Activated CD4-positive, alpha-beta T cell treated with anti-CD3 and anti-CD28 coated beads, Interleukin-2, amount 50 U/mL, for 16 hours (primary cell): ENCODE data around the gene FMNL2.

ENCODE experiments used
- DNase-seq: peaks from one replicate; pipeline ENCODE4 v3.0.0-alpha.2; 2020

FMNL2 gene

DNA sequence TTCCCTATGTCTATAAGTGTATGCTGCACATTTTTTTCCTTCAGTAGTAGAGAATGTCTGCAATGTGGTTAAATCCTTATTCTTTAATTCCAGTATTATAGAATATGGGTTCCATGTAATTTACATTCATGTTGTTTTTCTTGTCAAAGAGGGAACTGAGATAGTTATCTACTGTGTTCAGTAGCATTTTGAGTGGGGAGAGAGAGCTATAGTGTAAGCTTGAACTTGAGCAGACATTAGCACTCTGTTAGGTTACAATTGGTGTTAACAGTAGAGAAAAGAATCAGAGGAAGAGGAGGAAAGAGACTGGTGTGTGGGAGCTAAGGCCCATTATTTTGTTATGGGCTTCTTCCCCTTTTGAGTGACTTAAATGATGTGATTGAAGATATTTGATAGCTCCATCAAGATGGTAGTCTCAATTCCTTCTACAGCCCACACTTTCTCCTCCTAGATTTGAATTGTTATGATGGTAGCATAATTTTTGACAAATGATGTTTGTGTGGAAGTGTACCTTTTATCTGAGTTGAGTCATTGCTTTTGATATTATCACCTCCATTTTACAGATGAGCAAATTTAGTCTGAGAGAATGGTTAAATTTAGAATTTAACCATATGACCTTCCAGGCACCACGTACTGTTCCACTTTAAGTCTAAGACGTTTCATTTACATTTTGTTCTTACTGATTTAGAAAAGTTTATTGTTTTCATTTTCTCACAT is 71.3 kb downstream of the FMNL2 start:
- no peak for DNase-seq

DNA sequence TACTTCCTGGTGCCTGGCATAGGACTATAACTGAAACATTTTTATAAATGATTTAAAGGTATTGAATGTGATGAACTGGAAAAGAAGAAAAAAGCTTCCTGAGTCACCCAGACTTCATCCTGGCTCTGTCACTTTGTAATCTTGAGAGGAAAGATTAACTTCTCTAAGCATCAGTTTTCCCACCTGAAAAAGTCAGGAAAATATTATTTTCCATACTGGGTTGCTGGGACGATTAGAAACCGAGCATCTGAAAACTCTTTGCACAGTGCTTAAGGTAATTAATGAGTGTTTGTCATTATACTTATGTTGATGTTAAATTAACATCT is 71.8 kb downstream of the FMNL2 start:
- no peak for DNase-seq

DNA sequence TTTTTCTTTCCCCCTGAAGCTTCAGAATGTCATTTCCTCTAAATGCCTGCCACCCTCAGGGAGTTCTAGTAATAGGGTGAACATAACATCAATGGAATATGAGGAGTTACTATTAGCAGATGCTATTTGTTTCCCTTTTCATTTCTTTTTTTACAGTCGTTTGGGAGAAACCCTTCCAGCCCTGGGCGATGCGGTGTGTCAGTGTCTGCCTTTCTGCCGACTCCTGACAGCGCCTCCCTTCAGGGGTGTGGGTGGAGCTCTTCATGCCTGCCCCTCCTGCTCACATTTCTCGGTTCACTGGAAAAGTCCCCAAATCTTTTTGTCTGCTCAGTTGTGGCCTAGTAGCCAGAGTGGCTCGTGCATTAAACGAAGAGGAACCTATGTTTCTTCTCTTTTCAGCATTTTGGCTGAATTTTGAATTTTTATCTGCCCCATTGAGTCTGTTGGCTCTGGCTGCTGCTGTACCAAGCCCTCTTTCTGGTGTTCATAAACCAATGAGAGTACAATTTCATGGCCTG is 72.3 kb downstream of the FMNL2 start:
- DNase-seq: peak; percentile 56

DNA sequence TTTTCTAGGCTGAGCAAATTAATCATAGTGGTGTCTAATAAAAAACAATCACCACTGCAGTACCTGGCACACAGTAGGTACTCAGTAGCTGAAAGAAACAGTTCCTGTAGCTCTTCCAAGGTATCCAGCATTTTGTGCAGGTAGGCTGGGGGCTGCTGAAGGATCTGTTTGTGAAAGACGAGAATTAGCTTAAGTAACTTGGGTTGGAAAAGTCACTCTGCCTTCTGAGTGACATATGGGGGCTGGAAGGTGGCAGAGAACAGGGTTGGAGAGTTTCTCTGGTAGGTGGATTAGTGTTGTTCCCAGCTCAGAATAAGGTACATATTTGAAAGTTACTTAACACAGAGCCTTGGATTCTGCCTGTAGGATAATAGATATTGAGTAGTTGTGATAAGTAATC is 72.8 kb downstream of the FMNL2 start:
- no peak for DNase-seq

DNA sequence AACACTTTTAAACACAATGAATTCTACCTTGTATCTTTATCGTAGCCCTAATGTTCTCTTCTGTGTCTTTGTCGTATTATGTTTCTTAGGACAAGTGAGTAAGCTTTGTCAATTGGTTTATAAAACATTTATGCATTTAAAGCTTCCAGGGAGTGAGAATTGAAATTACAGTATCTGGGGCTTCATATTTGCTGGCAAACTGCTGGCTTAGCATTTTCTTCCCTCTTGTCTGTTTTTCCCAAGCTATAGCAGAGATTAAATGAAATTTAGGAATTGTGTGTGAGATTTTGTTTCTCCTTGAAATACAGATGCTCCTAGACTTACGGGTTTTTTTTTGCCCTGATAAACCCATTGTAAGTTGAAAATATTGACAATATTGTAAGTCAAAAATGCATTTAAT is 73.3 kb downstream of the FMNL2 start:
- DNase-seq: no peak

DNA sequence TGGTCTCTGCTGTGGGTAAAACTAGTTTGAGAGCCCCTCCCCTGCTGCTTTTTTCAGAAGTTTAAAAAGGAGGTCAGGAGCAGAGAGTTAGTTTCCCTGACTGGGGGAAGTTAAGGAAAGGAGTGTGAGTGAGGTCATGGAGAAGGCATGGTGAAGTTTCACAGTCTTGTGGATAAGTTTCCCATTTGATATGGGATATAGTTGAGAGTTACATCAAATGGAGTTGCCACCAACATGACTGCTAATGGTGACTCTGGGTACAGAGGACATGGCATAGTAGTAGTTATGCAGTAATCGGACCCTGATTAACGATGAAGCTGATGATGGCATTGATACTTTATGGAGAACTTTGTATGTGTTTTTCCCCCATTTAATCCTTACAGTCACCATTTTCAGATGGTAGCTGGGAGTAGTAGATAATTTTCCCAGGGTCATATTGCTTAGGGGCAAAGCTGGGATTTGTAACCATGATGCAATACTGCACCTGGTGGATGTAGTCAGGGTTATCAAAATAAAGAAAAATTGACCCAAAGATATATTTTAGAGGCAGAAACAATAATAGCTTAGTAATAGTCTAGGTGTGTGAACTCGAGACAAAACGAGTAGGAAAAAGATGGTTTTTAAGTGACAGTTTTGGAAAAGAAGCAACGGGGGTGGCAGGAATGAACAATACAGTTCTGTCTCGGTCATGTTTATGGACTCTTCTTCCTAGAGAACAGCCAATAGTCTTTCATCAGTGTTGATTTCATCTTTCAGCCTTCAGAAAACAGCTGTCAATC is 74.6 kb downstream of the FMNL2 start:
- no peak for DNase-seq

DNA sequence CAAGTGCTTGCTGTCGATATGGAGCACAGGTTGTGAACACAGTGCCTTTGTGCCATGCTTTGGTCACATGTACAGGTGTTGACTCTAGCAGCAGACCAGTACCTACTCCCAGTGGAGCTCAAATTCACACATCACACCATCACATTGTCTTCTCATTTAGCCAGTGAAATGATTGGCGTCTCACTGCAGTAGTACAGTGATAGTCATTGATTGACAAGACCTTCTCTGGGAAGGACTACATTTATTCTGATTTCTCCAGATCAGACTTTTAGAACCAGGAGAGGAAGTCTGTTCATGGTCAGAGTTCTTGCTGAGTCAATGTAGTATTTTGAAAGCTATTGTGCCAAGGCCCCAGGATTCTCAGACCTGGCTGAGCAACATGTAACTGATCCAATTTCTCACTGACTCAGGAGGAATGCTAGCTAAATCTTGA is 75.2 kb downstream of the FMNL2 start:
- DNase-seq: no peak

DNA sequence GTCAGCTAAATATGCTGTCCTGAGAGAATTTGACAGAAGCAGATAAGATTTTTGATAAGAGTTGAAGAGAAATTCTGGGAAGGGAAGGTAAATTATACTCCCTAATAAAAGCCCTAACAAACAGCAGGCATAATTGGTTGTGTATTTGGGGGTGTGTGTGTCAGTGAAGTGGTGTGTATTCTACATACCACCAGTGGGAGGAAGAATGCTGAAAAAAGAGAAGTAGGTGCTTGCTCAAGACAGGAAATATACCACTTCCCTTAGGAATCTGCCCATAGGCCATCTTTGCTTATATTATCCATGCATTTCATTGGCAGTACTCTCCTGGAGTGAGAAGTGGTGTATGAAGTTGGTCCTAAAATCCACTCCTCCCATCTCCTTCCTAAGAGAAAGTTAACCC is 76.2 kb downstream of the FMNL2 start:
- no peak for DNase-seq

DNA sequence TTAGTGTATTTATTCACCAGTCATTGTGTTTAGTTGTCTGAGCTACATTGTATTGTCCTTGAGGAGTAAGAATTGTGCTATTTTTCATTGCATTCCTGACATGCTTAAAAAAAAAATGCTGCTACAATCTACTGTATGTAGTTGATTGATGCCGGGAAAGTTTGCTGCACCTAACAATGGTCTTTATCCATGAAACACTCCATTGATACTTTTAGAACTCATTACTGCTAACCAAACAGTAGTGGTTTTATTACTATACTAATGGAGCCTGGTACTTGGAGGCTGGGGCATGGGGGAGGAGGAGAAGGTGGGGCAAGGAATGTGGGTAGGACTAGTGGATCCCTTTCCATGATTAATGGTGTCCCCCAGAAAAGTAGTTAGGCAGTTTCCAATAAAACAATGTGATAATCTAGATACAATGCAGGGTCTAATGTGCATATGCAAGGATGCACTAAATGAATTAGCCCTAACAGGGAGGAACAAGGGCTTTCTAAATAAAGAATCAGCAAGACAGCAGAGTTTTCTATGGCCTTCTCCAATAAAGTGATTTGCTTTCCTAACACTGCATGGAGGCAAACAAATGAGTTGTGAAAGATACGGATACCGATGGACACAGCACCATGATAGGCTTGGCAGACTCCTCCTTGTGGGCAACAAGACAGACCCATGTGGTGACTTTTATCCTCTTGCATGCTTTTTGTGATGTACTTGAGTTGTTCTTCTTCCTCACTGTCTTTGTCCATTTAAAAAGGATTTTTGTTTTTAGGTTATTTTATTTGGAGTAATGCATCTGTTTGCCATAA is 78.5 kb downstream of the FMNL2 start:
- no peak for DNase-seq

DNA sequence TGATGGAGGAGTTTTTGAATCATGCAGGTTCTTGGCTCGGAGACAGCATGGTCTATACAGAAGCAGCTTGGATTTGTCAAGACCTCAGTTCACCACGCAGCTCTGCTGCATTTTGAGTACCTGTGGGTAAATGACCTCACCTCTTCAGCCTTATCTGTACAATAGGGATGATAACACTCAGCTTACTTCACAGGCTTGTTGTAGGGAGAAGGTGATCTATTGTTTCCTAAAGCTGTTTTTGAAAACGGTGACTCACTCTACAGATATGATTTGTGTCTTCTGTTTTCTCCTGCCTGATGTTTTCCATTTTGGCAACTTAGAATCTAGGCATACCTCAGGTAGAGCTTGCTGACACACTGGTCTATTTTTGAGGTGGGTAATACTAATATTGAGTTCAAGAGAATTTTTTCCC is 80.3 kb downstream of the FMNL2 start:
- DNase-seq: peak; percentile 71

DNA sequence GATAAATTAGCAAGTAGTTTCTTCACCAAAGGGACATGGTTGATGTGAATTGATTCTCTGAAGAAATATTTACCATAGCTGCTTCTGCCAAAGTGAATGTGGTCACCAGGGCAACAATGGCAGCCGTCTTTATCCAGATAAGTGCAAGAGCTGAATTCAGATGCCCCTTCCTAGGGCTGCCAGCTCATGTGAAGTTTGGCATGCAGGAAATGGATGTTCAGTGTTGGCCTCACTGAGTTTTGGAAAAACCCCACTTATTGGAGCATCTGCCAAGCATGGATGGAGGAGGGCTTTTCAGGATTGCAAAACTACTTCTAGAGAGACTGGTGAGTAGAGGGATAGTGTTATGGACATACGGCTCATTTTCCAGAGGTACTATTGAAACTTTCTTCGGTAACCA is 80.8 kb downstream of the FMNL2 start:
- no peak for DNase-seq

DNA sequence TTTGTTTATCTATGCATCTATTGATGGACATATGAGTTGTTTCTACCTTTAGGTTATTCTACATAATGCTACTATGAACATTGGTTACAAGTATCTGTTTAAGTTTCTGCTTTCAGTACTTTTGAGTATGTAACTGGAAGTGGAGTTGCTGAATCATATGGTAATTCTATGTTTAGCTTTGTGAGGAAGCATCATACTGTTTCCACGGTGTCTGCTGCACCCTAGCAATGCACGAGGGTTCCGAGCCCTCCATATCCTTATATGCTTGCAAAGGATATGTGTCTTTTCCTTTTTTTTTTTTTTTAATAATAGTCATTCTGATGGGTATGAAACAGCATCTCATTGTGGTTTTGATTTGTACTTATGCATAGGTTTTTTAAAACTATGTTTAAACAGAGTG is 83.7 kb downstream of the FMNL2 start:
- DNase-seq: peak; percentile 54

DNA sequence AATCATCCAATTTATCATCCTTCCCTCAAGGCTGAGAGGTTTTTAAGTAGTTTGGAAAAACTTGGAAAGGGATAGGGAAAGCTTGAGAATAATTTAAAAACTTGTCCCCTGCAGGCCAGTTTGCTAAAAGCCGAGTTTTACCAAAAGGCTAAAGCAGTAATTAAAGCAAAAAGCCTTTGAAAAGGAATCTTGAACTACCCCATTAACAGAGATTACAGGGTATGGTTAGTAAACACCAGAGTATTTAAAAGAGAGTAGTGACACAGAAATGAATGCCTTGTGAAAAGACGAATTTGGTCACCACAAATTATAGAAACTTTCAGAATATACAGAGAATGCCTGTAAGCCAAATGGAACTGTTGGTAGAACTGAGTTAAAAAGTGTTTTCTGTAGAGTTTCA is 85.0 kb downstream of the FMNL2 start:
- DNase-seq: no peak

DNA sequence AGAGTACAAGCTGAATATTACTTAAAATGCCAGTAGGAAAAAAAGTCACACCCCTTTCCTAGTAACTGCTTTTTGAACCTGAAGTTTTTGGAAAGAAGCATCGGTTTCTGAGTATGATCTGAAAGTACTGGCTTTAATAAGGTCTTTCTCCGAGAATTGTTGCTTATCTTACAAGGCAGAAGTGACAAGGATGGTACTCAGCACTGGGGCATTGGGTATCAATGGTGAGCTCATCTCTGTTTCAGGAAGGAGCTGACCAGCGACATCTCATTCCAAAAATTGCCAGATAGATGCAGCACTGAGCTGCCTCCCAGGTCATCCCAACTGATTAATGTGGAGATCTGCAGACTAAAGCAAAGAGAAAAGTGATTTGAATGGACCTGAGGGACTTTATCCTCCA is 85.4 kb downstream of the FMNL2 start:
- peak; percentile 46 for DNase-seq

DNA sequence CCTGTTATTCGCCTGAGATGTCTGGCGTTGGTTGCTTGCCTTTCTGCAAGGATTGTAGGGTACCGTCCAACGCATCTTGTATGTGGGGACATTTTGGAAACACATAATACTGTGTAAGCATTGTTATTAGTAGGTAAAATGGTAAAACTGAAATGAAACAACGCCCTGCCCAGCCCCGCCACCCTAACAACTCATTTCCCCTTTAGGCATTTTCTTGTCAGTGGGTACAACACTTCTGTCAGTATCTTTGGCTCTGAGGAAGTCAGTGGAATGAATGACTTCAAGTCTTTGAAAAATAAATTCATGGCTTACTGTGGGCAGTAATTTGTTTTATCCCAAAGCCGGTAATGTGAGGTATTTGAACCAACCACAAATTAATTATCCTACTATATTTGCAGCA is 86.0 kb downstream of the FMNL2 start:
- no peak for DNase-seq

DNA sequence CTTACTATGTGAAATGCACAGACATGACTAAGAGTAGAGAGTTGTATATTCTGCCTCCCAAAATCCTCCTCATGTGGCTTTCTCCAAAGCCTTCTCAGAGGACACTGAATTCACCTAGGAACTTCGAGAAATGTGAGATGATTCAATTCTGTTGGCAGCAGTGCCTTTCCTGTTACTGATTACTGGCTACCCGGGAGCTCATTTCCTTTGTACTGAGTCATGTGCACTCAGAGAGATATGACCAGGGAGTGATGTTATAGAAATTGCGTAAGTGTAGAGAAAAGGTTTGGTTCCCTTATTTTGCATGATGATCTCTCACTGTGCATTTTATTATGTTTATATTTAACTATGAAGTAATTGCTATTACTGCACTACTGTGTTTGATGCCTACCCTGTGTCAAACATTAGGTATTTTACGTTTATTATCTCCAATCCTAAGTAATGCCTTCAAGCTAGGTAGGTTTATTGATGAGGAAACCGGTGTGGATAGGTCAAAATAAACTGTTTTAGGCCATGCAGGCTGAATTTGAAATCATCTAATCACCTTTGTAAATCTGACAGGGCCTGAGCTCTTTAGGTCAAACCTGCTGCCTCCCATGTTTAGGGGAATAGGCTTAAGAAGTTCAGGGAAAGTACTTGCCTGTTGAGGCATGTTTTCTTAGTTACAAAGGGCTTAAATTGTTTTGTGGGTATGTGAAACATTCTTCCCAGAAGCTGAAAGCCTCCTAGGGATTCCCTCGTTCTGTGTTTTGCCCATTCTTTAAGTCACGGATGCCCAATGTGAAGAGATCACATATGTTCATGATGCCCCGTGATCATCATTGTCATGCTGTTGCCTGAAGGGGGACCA is 86.8 kb downstream of the FMNL2 start:
- DNase-seq: peak; percentile 75

DNA sequence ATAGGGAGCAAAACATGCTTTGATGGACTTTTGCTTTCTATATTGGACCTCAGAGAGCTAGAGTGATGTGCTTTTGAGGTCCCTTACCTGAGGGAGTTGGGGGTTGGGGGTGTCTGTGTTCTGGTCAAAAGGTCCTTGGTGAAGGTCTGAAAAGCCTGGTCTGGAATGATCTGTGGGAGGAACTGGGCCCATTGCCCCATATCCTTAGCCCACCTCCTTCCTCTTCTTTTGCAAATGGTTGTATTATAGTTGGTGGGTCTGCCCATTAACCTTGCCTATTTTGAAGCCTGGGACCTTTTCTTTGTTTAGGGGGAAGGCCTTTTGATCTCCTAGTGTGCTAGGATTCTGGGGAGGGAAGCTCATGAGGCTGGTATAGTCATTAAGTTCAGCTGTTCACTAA is 88.7 kb downstream of the FMNL2 start:
- DNase-seq: no peak

DNA sequence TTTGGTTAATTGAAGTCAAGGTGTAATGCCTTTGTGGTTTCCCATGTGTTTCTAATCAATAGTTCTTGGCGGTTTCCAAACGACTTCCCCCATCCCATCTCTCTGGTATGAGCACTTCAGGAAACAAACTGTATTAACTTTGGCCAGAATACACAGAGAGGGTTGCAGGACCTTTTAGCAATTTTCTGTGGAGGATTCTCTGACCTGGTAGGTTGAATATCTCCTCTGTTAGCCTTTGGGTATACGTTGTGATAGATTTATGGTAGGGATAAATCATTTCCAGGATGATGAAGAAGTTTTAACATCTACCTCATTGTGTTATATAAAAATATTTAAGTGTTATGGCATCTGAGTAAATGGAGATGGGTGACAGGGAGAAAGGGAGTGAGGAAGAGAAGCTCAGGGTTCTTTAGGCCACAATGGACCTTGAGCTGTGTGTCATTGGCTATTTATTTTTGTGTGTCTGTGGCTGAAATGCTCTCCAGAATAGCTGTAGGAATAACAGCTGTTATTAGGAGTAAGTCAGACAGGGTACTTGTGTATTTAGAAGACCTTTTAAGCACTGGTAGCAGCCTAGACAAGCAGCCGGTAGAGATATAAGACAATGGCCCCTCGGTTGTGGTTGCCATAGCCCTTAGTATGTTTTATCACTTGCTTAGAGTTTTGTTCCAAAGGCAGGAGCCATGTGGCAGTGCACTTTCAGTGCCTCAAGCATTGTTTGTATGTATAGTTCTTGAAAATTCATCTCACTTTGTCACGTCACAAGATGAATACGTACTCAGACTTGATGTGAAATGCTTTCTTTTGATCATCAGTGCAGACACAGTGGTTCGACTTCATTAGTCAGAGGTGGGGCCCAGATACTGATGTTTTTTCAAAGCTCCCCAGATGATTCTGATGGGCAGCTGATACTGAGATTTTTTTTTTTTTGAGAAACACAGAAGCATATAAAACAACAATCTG is 91.1 kb downstream of the FMNL2 start:
- DNase-seq: no peak

DNA sequence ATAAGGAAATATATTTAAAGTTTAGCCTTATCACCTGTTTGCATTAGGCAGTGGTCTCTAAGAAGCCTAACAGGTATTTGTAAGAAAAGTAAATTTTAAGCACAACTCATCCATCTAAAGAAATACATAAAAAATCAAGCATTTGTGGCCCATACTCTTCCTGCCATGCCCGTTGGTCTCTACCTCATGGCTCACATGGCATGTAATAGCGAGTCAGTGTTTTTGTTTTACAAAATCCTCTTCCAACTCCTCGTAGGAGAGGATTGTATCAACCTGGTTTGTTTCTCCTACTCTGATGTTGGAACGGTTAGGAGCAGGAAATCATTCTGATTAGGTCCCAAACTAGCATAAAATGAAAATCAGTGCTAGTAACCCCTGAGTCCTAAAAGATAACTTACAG is 91.8 kb downstream of the FMNL2 start:
- no peak for DNase-seq

DNA sequence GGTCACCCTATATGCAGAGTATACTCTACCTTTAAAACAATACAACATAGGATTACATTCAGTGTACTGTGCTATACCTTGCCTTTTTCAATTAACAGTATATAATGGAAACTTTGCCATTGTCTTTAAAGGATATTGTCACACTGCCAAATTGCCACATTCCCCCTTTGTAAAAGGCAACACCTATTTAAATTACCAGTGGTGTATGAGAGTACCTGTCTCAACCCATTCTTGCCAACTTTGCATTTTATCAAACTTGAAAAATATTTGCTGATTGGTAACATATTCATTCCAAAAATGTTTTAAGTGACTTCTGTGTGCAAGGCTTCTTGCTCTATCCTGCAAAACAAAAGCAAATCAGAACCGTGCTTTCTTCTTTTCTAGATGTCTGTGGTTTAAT is 92.9 kb downstream of the FMNL2 start:
- no peak for DNase-seq

DNA sequence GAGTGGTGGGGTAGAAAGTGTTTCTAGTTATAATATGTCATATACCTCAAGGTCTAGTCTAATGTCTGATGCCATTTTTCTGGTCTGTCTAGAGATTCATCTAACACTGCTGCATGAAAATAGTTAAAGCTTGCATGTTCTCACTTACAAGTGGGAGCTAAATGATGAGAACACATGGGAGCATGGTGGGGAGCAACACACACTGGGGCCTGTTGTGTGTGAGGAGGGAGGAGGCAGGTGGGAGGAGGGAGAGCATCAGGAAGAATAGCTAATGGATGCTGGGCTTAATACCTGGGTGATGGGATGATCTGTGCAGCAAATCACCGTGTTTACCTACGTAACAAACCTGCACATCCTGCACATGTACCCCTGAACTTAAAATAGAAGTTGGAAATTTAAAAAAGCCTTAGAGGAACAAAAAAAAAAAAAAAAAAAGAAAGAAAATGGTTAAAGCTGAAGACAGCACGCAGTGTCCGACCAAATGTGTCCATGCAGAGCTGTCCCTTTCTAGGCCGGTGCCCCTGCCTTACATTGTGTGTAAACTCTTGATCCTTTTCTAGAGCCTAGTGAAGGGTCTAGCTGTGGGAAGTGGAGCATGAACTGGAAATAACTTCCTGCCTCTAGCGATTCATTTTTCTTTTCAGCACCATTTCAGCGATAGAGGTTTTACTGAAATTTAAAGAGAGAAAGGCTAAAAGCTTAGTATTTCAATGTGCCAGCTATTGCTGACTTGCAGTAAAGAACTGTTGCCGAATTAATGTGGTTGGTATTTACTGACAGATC is 94.0 kb downstream of the FMNL2 start:
- DNase-seq: no peak
